NB4 (cell line): ENCODE results near the gene RELL1.

Experiments used
- DNase-seq: peaks from one replicate; pipeline ENCODE4 v3.0.0; 2010; ENCODE audit warnings: low read depth
- H3K4me3 ChIP-seq: one replicate; pipeline ENCODE4 v1.5.1; 2011; ENCODE audit warnings: mild to moderate bottlenecking, low read depth, low read length, moderate library complexity
- CTCF ChIP-seq: IDR thresholded peaks from one replicate; pipeline ENCODE4 v1.5.1; 2012; ENCODE audit warnings: low read depth, low read length
- MYC ChIP-seq: IDR thresholded peaks from 2 replicates; pipeline ENCODE4 v1.6.1; 2011; ENCODE audit warnings: low read depth, low read length
- POLR2A ChIP-seq: IDR thresholded peaks from 2 replicates; pipeline ENCODE4 v1.6.1; 2011; ENCODE audit warnings: mild to moderate bottlenecking; ENCODE audit not compliant: insufficient read length; ENCODE audit errors: extremely low read depth
- TF ChIP-seq, protein P1 (sequence below): IDR thresholded peaks from 2 replicates; pipeline ENCODE4 v1.6.1; 2011; ENCODE audit warnings: low read depth, low read length

RELL1 gene

GRCh38 chr4:37639551-37640285, 46.5 kb downstream of the RELL1 start:
- H3K4me3 ChIP-seq, result no peak overlapping the region
- TF ChIP-seq MYC (no peak), POLR2A (no peak), CTCF (no peak)
- TF ChIP-seq, protein P1, sequence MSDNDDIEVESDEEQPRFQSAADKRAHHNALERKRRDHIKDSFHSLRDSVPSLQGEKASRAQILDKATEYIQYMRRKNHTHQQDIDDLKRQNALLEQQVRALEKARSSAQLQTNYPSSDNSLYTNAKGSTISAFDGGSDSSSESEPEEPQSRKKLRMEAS, result no peak
- DNase-seq, result no peak

GRCh38 chr4:37635155-37635554, 51.0 kb downstream of the RELL1 start:
- no peak for DNase-seq
- TF ChIP-seq CTCF, result no peak
- no peak for TF ChIP-seq MYC
- TF ChIP-seq, protein P1, result no peak
- no peak overlapping the region for H3K4me3 ChIP-seq

DNA sequence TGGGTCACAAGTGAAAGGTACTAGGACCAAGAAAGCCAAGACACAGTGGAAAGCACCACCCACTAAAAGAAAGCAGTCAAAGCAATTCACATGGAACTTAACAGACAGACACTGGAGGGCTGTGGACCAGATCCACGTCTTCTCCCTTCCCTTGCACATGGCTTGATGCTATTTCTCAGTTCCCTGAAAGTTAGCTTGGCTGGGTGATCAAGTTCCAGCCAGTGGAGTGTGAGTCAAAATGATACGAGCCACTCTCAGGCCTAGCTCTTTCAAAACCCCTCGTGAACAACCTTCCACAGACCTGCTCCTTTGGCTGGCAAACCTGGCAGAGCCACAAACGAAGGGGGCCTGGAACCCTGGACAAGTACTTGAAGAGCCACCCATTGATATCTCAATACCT, 52.0 kb downstream of the RELL1 start:
- H3K4me3 ChIP-seq, result no peak overlapping the region
- no peak for DNase-seq

GRCh38 chr4:37632836-37633235, 53.3 kb downstream of the RELL1 start:
- TF ChIP-seq MYC (no peak), CTCF (no peak), POLR2A (no peak)
- TF ChIP-seq, protein P1, result no peak
- no peak for DNase-seq

More for the DNA sequence above, 52.0 kb downstream of the RELL1 start:
- TF ChIP-seq, protein P1, result no peak
- TF ChIP-seq POLR2A (no peak), MYC (no peak), CTCF (no peak)

GRCh38 chr4:37631551-37631950, 54.6 kb downstream of the RELL1 start:
- no peak overlapping the region for H3K4me3 ChIP-seq
- no peak for DNase-seq
- TF ChIP-seq, protein P1, result no peak
- TF ChIP-seq POLR2A, result no peak
- TF ChIP-seq MYC, result no peak
- no peak for TF ChIP-seq CTCF

More at GRCh38 chr4:37632836-37633235, 53.3 kb downstream of the RELL1 start:
- H3K4me3 ChIP-seq, result no peak overlapping the region
